ENCODE data around the gene OR52N2. TPM values are rescaled to one million over a fixed set of nuclear protein-coding genes. Genes with fewer than 3 reads are reported as not detected.

OR52N2 gene
- total and polyA plus RNA-seq, 9 of the 15 experiments (the other 6 are each of a cell fraction or from before 2014, with no cell fraction given) = not detected

DNA sequence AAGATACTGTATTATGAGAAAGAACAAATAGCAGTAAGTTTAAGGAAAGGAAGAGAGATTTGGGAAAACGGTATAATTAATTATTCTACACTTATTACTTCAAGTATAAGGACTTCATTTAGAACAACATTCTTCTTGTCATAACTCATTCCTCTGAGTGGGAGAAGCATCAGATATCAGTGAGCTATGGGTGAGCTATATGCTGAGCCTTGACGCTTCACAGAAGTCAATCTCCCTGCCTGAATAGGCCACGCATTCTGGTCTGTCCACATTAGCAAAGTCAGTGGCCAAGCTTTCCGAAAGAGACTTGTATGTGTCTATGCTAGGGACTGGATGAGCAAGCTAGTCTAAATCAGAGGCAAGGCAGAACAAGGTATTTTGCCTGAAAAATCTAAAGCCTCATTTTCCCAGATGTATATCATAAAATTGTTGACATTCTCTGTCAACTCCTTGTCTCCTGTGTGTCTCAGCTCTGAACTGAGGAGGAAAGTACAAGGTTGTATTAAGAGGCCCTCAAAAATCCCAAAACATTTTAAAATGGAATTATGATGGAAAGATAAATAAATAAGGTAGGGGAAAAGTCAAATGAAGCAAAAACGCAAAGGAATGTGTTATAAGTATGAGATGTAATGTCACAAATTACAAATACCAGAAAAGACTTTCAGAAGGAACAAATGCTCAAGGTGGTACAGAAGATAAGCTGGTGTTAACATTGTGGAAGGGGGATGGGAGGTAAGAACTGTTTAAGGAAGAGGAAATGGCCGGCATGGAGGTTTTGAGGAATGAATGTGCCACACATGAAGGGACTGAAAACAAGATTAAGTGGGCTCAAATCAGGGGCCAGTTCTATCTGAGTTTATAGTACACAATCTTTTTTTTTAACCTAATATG lies 1.4 kb downstream of the OR52N2 start (continued):
- TF ChIP-seq ZNF318 (IDR thresholded peaks at IDR 0.05; ENCODE audit: borderline replicate concordance in 1 of 2, low read depth in 1 of 2) (peak in 1 of 2 experiments; percentile 87; a peak in 1 of 4 replicates), SMARCE1 (IDR thresholded peaks at IDR 0.05) (peak; percentile 89), KDM1A (IDR thresholded peaks at IDR 0.05) (peak; percentile 59 to 64; a peak in 3 of 4 replicates), GTF2E2 (tag; IDR thresholded peaks at IDR 0.05) (no peak), ZNF217 (CRISPR knock-in tag; IDR thresholded peaks at IDR 0.05) (no peak), CHAMP1 (IDR thresholded peaks at IDR 0.05) (peak; percentile 50; the same call in 1 of the 2 replicates), EP400 (IDR thresholded peaks at IDR 0.05) (peak; percentile 20; the same call in 1 of the 2 replicates), NCOR1 (IDR thresholded peaks at IDR 0.05) (peak; percentile 77), TRIM28 (IDR thresholded peaks at IDR 0.05) (peak; percentile 55), ZNF780A (CRISPR knock-in tag; IDR thresholded peaks at IDR 0.05) (no peak), FOSL1 (tag; conservative IDR thresholded peaks at IDR 0.05) (0 out of 2 replicates have a peak, but pooled peaks have one; percentile 20)
- TF ChIP-seq, protein P1, sequence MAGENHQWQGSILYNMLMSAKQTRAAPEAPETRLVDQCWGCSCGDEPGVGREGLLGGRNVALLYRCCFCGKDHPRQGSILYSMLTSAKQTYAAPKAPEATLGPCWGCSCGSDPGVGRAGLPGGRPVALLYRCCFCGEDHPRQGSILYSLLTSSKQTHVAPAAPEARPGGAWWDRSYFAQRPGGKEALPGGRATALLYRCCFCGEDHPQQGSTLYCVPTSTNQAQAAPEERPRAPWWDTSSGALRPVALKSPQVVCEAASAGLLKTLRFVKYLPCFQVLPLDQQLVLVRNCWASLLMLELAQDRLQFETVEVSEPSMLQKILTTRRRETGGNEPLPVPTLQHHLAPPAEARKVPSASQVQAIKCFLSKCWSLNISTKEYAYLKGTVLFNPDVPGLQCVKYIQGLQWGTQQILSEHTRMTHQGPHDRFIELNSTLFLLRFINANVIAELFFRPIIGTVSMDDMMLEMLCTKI (IDR thresholded peaks at IDR 0.05; ENCODE audit: partially characterized antibody) = no peak
- TF ChIP-seq, protein P2, sequence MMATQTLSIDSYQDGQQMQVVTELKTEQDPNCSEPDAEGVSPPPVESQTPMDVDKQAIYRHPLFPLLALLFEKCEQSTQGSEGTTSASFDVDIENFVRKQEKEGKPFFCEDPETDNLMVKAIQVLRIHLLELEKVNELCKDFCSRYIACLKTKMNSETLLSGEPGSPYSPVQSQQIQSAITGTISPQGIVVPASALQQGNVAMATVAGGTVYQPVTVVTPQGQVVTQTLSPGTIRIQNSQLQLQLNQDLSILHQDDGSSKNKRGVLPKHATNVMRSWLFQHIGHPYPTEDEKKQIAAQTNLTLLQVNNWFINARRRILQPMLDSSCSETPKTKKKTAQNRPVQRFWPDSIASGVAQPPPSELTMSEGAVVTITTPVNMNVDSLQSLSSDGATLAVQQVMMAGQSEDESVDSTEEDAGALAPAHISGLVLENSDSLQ (IDR thresholded peaks at IDR 0.05) = peak; percentile 64

All from K562 (cell line).